HEK293 (cell line): ENCODE results near the gene COG3.

Source experiments
- CTCF ChIA-PET: fragments of 350-600 bp; formaldehyde crosslinking; extraction: SDS; loops from one replicate; lab custom pipeline; 2021; ENCODE audit warnings: antibody characterized with exemption; lab: Yijun Ruan, JAX
- POLR2A ChIA-PET: fragments of 300-600 bp; formaldehyde crosslinking; extraction: SDS; loops from one replicate; lab custom pipeline; 2020; ENCODE audit warnings: antibody characterized with exemption, inconsistent platforms; lab: Yijun Ruan, JAX
- H3K27ac ChIP-seq: fragments of 200-500 bp; sonication (Bioruptor generic); 2 replicates; pipeline ENCODE4 v1.5.1; 2014; ENCODE audit warnings: low read depth, low read length, control low read depth, inconsistent platforms; ENCODE audit errors: extremely low read depth
- H3K36me3 ChIP-seq, 2 experiments: fragments of 200-500 bp in 1 of 2; sonication (Bioruptor generic) in 1 of 2; 1 replicate in 1 of 2; 2 replicates in 1 of 2; pipeline ENCODE4 v1.5.1; 2014 to 2017; ENCODE audit warnings: inconsistent platforms in 2 of 2, low read length in 2 of 2; ENCODE audit not compliant: control insufficient read depth in 2 of 2, insufficient read depth in 1 of 2
- H3K4me1 ChIP-seq: fragments of 200-500 bp; sonication (Bioruptor generic); 2 replicates; pipeline ENCODE4 v1.5.1; 2014; ENCODE audit warnings: mild to moderate bottlenecking, low read length, inconsistent platforms; ENCODE audit not compliant: control insufficient read depth, insufficient read depth
- H3K4me3 ChIP-seq: 2 replicates; pipeline ENCODE4 v1.5.1; 2011; ENCODE audit warnings: low read depth, mild to moderate bottlenecking, control low read depth, low read length, moderate library complexity
- H3K9me3 ChIP-seq: fragments of 200-500 bp; sonication (Bioruptor generic); 2 replicates; pipeline ENCODE4 v1.5.1; 2014; ENCODE audit warnings: low read depth, low read length, inconsistent platforms; ENCODE audit not compliant: control insufficient read depth, insufficient read depth
- AEBP2 ChIP-seq: fragments of 450-650 bp; formaldehyde crosslinking; IDR thresholded peaks from 2 replicates; pipeline ENCODE4 v1.5.1; 2016; ENCODE audit warnings: missing biosample characterization, missing genetic modification characterization, borderline replicate concordance
- BCL11B ChIP-seq: fragments of 450-650 bp; formaldehyde crosslinking; IDR thresholded peaks from 2 replicates; pipeline ENCODE4 v1.5.1; 2016; ENCODE audit warnings: low read depth, missing biosample characterization, missing genetic modification characterization
- GLI4 ChIP-seq: fragments of 450-650 bp; formaldehyde crosslinking; IDR thresholded peaks from 2 replicates; pipeline ENCODE4 v1.5.1; 2016; ENCODE audit warnings: missing biosample characterization, missing genetic modification characterization
- OSR2 ChIP-seq: fragments of 450-650 bp; formaldehyde crosslinking; IDR thresholded peaks from 2 replicates; pipeline ENCODE4 v1.5.1; 2016; ENCODE audit warnings: missing biosample characterization, missing genetic modification characterization
- PRDM4 ChIP-seq: fragments of 450-650 bp; formaldehyde crosslinking; IDR thresholded peaks from 2 replicates; pipeline ENCODE4 v1.5.1; 2017; ENCODE audit warnings: missing biosample characterization, missing genetic modification characterization
- SCRT1 ChIP-seq: fragments of 450-650 bp; formaldehyde crosslinking; IDR thresholded peaks from 2 replicates; pipeline ENCODE4 v1.5.1; 2016; ENCODE audit warnings: missing biosample characterization, missing genetic modification characterization, borderline replicate concordance
- ZBTB48 ChIP-seq: fragments of 450-650 bp; formaldehyde crosslinking; IDR thresholded peaks from 2 replicates; pipeline ENCODE4 v1.5.1; 2016; ENCODE audit warnings: missing biosample characterization, missing genetic modification characterization
- ZNF169 ChIP-seq: fragments of 450-650 bp; formaldehyde crosslinking; IDR thresholded peaks from 2 replicates; pipeline ENCODE4 v1.5.1; 2016; ENCODE audit warnings: missing biosample characterization, missing genetic modification characterization
- ZNF174 ChIP-seq: fragments of 450-650 bp; formaldehyde crosslinking; IDR thresholded peaks from 2 replicates; pipeline ENCODE4 v1.5.0; 2017; ENCODE audit warnings: missing biosample characterization, mild to moderate bottlenecking, missing genetic modification characterization
- ZNF18 ChIP-seq: fragments of 450-650 bp; formaldehyde crosslinking; IDR thresholded peaks from 2 replicates; pipeline ENCODE4 v1.5.1; 2016; ENCODE audit warnings: missing biosample characterization, missing genetic modification characterization
- ZNF2 ChIP-seq: fragments of 450-650 bp; formaldehyde crosslinking; IDR thresholded peaks from 2 replicates; pipeline ENCODE4 v1.5.1; 2016; ENCODE audit warnings: missing biosample characterization, missing genetic modification characterization
- ZNF501 ChIP-seq: fragments of 450-650 bp; formaldehyde crosslinking; IDR thresholded peaks from 2 replicates; pipeline ENCODE4 v1.5.1; 2016; ENCODE audit warnings: missing biosample characterization, missing genetic modification characterization
- ZNF580 ChIP-seq: fragments of 450-650 bp; formaldehyde crosslinking; IDR thresholded peaks from 2 replicates; pipeline ENCODE4 v1.5.1; 2016; ENCODE audit warnings: missing biosample characterization, missing genetic modification characterization
- ZNF768 ChIP-seq: fragments of 450-650 bp; formaldehyde crosslinking; IDR thresholded peaks from 2 replicates; pipeline ENCODE4 v1.5.1; 2018; ENCODE audit warnings: missing biosample characterization, mild to moderate bottlenecking, missing genetic modification characterization
- ZNF837 ChIP-seq: fragments of 450-650 bp; formaldehyde crosslinking; IDR thresholded peaks from 2 replicates; pipeline ENCODE4 v1.5.1; 2016; ENCODE audit warnings: missing biosample characterization, missing genetic modification characterization
- TF ChIP-seq, protein P1 (sequence below): fragments of 450-650 bp; formaldehyde crosslinking; IDR thresholded peaks from 2 replicates; pipeline ENCODE4 v1.5.1; 2016; ENCODE audit warnings: missing biosample characterization, missing genetic modification characterization

Gene COG3

DNA sequence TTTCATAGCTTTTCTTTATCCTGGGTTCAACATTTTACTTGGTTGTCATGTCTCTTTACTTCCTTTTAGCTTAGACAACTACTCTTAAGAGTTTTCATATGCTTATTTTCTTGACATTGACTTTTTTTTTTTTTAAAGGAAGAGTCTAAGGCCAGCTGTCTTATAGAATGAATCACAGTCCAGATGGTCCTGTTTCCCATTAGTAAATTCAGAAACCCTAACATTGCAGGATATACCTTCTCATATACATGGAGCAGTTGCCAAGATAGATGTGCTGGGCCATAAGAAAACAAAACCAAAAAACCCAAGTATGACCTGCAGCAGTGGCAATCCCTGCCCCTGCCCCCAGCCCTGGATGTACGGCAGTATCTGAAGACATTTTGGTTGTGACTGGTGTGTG is 72.8 kb downstream of the COG3 start:
- ChIA-PET CTCF (no interaction called here), POLR2A (no interaction called here)
- no peaks in the 10 kb centered on the region for H3K9me3 ChIP-seq
- H3K36me3 ChIP-seq = peaks cover 0 to 28% of the 10 kb centered on the region in 2 experiments; a peak in 1 of 3 replicates
- TF ChIP-seq ZNF169 (no peak), ZNF837 (tag by site-specific recombination) (no peak), ZNF768 (tag by site-specific recombination) (no peak), BCL11B (tag by site-specific recombination) (no peak), ZNF501 (tag by site-specific recombination) (no peak), SCRT1 (tag by site-specific recombination) (no peak), ZBTB48 (tag by site-specific recombination) (no peak), ZNF580 (tag by site-specific recombination) (no peak)
- no peak overlapping the region for H3K27ac ChIP-seq
- no peak overlapping the region for H3K4me3 ChIP-seq
- H3K4me1 ChIP-seq = no peaks in the 10 kb centered on the region

DNA sequence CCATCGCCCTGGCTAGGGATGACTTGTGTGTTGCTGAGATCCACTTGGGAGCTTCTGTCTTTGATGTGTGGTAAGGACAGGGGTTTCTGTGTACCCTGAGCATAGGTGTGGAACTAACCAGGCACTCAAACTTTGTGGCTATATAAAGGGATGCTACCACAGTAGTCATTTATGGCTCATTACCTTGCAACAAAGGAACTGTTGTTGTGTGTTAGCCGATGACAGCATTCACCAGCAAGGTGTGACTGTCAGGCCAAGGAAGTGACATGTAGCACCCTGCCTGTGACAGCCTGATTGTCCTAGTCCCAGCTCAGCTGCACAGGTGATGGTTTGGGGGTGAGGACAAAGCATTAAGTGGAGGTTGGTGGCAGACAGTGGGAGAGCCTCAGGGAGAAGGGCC is 73.6 kb downstream of the COG3 start:
- Histone ChIP-seq H3K9me3 (no peaks in the 10 kb centered on the region), H3K27ac (no peak overlapping the region), H3K4me3 (no peak overlapping the region), H3K36me3 (peaks cover 0 to 23% of the 10 kb centered on the region in 2 experiments; a peak in 1 of 3 replicates), H3K4me1 (no peaks in the 10 kb centered on the region)
- TF ChIP-seq GLI4 (tag by site-specific recombination) (no peak), ZNF18 (tag by site-specific recombination) (no peak), ZNF2 (tag by site-specific recombination) (no peak), OSR2 (tag by site-specific recombination) (peak; percentile 62; the same call in 1 of the 2 replicates), AEBP2 (tag by site-specific recombination) (no peak), PRDM4 (tag by site-specific recombination) (no peak), ZNF174 (tag by site-specific recombination) (no peak)
- TF ChIP-seq, protein P1, sequence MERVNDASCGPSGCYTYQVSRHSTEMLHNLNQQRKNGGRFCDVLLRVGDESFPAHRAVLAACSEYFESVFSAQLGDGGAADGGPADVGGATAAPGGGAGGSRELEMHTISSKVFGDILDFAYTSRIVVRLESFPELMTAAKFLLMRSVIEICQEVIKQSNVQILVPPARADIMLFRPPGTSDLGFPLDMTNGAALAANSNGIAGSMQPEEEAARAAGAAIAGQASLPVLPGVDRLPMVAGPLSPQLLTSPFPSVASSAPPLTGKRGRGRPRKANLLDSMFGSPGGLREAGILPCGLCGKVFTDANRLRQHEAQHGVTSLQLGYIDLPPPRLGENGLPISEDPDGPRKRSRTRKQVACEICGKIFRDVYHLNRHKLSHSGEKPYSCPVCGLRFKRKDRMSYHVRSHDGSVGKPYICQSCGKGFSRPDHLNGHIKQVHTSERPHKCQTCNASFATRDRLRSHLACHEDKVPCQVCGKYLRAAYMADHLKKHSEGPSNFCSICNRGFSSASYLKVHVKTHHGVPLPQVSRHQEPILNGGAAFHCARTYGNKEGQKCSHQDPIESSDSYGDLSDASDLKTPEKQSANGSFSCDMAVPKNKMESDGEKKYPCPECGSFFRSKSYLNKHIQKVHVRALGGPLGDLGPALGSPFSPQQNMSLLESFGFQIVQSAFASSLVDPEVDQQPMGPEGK (tag by site-specific recombination) = no peak
- CTCF ChIA-PET = no interaction called here
- POLR2A ChIA-PET = no interaction called here
